Neural crest cell (in vitro differentiated cells): ENCODE measurements around the gene ZNF618. TPM values are rescaled to one million over a fixed set of nuclear protein-coding genes. Genes with fewer than 3 reads are reported as not detected.

Source experiments
- DNase-seq: peaks from one replicate; pipeline ENCODE4 v3.0.0; 2021; ENCODE audit warnings: low read depth, mixed read lengths, low spot score
- H3K27ac Mint-ChIP-seq: one replicate; pipeline ENCODE4 v1.8.0; 2021; ENCODE audit warnings: mild to moderate bottlenecking, mixed read lengths; ENCODE audit not compliant: unreplicated experiment
- H3K27me3 Mint-ChIP-seq: 2 replicates; pipeline ENCODE4 v1.8.0; 2021; ENCODE audit warnings: low read depth, mild to moderate bottlenecking, mixed read lengths
- H3K36me3 Mint-ChIP-seq: 2 replicates; pipeline ENCODE4 v1.8.0; 2021; ENCODE audit warnings: low read depth, mild to moderate bottlenecking, mixed read lengths
- H3K4me1 Mint-ChIP-seq: 2 replicates; pipeline ENCODE4 v1.8.0; 2021; ENCODE audit warnings: mixed read lengths
- H3K4me3 Mint-ChIP-seq: one replicate; pipeline ENCODE4 v1.8.0; 2021; ENCODE audit warnings: mild to moderate bottlenecking, mixed read lengths
- H3K9me3 Mint-ChIP-seq: 2 replicates; pipeline ENCODE4 v1.8.0; 2021; ENCODE audit warnings: mixed read lengths
- total RNA-seq: library from RNA; stranded (reverse); gene quantifications from 2 replicates; pipeline ENCODE4 v1.2.1, GENCODE V29; 2021
- TF ChIP-seq, protein P1 (sequence below): fragments of 200-600 bp; sonication (generic); conservative IDR thresholded peaks from 2 replicates; pipeline ENCODE4 v1.5.0; 2021; ENCODE audit warnings: antibody characterized with exemption, mild to moderate bottlenecking

The ZNF618 gene
- total RNA-seq, 1 donor from 2014 or later: 60.8 TPM

DNA sequence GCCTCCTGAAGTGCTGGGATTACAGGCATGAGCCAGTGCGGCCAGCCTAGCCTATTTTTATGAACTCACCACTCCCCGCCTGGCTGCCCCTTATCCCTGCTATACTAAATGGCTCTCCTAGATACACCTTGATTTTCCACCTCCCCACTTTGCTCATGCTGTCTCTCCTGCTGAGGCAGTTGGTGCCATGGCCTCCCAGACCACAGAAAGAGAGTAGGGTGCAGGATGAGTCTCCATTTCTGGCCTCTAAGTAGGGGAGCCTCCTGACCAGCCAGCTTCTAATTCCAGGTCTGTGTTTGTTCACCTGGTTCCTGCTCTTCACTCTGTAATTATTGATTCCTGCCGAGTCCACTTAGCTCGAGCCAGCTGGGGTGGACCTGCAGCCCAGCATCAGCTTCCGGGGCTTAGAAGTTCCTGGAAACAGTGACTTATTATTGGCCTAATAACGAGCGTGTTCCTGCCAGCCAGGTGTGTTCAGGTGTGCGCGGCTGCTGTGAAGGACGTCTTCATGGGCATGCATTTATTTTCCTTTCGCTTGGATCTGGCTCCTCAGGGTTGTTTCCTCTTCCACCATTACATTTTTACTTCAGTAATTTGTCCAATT is 34.0 kb downstream of the ZNF618 start:
- Mint-ChIP-seq H3K9me3 (no peaks in the 10 kb centered on the region), H3K27ac (peak overlapping the region; percentile 83), H3K4me3 (no peak overlapping the region), H3K27me3 (no peaks in the 10 kb centered on the region), H3K36me3 (peaks cover 3% of the 10 kb centered on the region), H3K4me1 (peaks cover 16% of the 10 kb centered on the region)
- TF ChIP-seq, protein P1, sequence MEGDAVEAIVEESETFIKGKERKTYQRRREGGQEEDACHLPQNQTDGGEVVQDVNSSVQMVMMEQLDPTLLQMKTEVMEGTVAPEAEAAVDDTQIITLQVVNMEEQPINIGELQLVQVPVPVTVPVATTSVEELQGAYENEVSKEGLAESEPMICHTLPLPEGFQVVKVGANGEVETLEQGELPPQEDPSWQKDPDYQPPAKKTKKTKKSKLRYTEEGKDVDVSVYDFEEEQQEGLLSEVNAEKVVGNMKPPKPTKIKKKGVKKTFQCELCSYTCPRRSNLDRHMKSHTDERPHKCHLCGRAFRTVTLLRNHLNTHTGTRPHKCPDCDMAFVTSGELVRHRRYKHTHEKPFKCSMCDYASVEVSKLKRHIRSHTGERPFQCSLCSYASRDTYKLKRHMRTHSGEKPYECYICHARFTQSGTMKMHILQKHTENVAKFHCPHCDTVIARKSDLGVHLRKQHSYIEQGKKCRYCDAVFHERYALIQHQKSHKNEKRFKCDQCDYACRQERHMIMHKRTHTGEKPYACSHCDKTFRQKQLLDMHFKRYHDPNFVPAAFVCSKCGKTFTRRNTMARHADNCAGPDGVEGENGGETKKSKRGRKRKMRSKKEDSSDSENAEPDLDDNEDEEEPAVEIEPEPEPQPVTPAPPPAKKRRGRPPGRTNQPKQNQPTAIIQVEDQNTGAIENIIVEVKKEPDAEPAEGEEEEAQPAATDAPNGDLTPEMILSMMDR: no peak
- no peak for DNase-seq

DNA sequence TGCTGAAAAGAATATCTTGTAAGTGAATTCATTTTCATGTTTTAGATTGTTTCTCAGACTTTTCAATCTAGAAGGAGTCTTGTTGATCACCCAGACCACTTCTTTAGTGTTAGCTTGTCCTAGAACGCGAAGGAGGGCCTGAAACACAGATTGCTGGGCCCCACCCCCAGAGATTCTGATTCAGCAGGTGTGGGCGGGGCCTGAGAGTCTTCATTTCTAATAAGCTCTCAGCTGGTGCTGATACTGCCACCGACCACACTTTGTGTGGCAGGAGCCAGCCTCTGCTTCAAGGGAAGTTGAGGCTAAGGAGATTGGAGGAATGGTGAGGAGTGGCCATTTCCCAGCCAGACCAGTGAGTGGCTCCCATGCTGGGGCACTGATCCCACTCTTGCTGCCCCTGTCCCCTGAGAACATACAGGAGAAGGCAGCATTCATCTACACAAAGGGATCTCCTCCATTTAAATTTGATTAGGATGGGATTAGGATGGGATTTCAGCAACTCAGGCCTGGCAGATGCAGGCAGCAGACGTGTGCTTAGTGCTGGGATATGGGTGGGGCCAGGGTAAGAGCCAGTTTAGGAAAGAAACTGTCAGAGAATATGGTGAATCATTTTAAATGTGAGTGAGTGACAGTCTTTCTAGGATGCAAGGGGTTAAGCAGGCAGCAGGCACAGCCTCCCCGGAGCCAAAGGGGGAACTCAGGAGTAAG is 35.9 kb downstream of the ZNF618 start:
- DNase-seq: no peak
- no peaks in the 10 kb centered on the region for H3K9me3 Mint-ChIP-seq
- H3K4me3 Mint-ChIP-seq: no peak overlapping the region
- no peak overlapping the region for H3K27ac Mint-ChIP-seq
- H3K27me3 Mint-ChIP-seq: no peaks in the 10 kb centered on the region
- peaks cover 13% of the 10 kb centered on the region for H3K4me1 Mint-ChIP-seq
- H3K36me3 Mint-ChIP-seq: peaks cover 5% of the 10 kb centered on the region
- TF ChIP-seq, protein P1: no peak

DNA sequence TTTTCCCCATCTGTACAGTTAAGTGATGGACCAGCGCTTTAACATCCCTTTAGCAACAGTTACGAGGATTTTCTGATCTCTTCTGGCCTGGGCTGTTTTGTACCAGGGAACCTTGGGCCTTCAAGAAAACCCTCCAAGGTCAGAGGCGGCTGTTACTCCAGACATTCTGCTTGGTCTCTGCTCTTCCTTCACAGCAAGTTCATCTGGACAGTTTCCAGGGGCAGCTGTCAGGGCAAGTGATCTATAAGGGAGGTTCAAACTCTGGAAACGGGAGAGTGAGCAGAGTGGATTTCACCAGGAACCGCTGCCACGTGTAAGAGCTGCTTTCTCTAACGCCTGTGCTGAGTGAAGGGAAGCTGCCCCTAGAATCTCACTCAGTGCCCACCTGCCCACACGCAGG is 36.7 kb downstream of the ZNF618 start:
- no peaks in the 10 kb centered on the region for H3K9me3 Mint-ChIP-seq
- TF ChIP-seq, protein P1: no peak
- H3K4me3 Mint-ChIP-seq: no peak overlapping the region
- no peak for DNase-seq
- H3K27me3 Mint-ChIP-seq: no peaks in the 10 kb centered on the region
- peaks cover 5% of the 10 kb centered on the region for H3K36me3 Mint-ChIP-seq
- H3K4me1 Mint-ChIP-seq: peaks cover 13% of the 10 kb centered on the region
- H3K27ac Mint-ChIP-seq: peak overlapping the region; percentile 89

DNA sequence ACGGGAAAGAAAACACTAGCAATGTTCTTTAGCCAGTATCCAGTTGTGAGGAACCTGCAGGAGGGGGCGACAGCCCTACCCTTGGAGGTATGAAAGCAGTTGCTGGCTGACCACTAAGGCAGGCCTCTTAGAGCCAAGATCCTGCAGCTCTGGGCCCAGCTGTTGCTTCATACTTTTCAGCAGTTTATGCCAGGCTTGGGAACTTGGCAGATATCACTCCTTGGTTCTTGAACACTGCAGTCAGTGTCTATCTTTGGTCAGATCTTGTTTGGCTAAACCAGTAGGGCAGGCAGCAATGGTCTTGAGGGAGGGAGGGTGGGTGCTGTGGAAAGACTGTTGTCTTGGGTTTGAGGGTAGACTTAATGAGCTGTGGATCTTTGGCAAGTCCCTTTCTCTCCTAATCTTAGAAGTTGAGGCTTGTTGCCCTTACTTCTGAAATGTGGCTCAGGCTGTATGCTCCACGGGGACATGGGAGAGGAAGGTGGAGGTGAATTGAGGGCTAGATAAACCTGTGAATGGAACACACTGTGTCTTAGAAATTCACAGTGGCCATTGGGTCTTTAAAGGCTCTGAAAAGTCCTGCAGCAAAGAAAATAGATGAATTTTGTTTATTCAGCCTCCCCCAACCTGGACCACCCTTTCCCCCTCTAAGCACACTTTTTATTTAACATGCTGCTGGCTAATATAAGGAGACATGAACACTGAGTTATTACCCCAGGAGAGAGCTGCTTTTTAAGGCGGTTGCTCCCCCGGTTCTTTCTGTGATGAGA is 37.5 kb downstream of the ZNF618 start:
- Mint-ChIP-seq H3K27ac (no peak overlapping the region), H3K9me3 (no peaks in the 10 kb centered on the region), H3K4me1 (peaks cover 16% of the 10 kb centered on the region), H3K36me3 (peaks cover 5% of the 10 kb centered on the region), H3K4me3 (no peak overlapping the region), H3K27me3 (no peaks in the 10 kb centered on the region)
- DNase-seq: no peak
- TF ChIP-seq, protein P1: no peak

DNA sequence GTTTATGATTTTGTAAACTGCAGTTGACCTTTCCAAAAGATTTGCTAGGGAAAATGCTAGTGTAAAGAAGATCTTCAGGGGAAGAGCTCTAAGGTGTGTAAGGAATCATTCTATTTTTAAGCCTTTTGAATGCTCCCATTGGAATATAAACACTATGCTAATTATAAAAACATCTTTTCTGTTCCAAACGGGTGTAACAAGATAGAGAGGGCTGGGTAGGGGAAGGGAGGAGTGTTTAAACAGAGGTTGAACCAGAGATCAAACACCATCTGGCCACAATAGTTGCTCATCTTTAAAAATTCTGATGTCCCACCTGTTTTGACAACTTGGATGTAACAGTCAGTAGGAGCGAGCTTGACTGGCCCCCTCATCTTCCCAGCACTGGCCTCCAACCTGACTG is 38.4 kb downstream of the ZNF618 start:
- H3K27me3 Mint-ChIP-seq: no peaks in the 10 kb centered on the region
- peaks cover 24% of the 10 kb centered on the region for H3K4me1 Mint-ChIP-seq
- TF ChIP-seq, protein P1: no peak
- no peak overlapping the region for H3K27ac Mint-ChIP-seq
- H3K9me3 Mint-ChIP-seq: no peaks in the 10 kb centered on the region
- no peak overlapping the region for H3K4me3 Mint-ChIP-seq
- peaks cover 5% of the 10 kb centered on the region for H3K36me3 Mint-ChIP-seq
- DNase-seq: no peak
